ENCODE measurements around the gene POTEH. TPM values are rescaled to one million over a fixed set of nuclear protein-coding genes. Genes with fewer than 3 reads are reported as not detected.
"Not testable (repeated sequence)": the region's sequence is repeated elsewhere in the genome, so short reads cannot be mapped to it uniquely, and the experiment has no call there.

Gene POTEH
- not detected for total RNA-seq
- polyA plus RNA-seq, result not detected
- long read RNA-seq, donor 1, result 0 reads
- long read RNA-seq, donor 2, result 0 reads
- long read RNA-seq, donor 3, result 0 reads

DNA sequence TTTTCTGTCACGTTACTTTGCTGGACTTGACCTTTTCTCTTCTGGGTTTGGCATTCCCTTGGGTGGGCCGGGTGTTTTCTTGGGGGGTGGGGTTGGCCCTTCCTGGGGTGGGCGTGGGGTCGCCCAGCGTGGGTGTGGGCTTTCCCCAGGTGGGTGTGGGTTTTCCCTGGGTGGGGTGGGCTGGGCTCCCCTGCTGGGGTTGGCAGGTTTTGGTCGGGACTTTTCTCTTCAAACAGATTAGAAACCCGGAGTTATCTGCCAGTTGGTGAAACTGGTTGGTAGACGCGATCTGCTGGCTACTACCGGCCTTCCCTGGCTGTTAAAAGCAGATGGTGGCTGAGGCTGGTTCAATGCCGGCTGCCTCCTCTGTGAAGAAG lies at the start of gene POTEH:
TSS of gene POTEH (plus strand) at position 278 of the 377 bp plus-strand sequence. CDS start at position 330, 52 bp downstream.
- ATAC-seq; H3K27me3 ChIP-seq; DNase-seq; H3K9me3 ChIP-seq; intact Hi-C loops (cut with DNase I); H3K4me3 ChIP-seq; H3K4me1 ChIP-seq; H3K36me3 ChIP-seq; H3K27ac ChIP-seq: not testable (repeated sequence)
- WGBS, 2 donors, result 84 to 91% methylated on average over 7 of the region's 11 CpGs

DNA sequence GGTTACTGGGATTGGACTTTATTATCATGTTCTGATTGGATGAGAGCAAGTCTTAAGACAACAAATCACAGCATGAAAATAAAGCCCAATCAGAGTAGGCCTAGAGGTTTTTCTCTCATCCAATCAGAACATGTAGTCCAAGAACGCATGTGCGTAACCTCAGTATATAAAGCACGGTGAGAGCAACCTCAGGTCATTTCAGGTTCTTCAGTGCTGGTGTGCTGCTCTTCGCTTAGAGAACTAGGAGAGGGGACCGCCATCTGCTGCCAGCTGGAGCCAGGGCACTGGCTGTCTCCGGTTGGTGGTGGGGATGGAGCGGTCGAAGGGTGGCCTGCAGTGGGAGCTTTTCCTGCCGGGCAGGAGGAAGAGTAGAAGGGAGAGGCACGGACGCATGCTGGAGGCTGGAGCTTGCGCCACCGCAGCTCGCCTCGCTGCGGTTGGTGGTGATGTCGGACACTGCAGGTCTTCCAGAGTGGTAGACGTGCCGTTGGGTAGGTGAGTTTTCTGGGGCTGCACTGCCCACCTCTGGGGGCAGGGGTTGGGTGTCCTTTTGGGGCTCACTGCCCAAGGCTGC lies 47.5 kb upstream of the POTEH start:
- H3K4me1 ChIP-seq; H3K27ac ChIP-seq; H3K36me3 ChIP-seq; H3K9me3 ChIP-seq; intact Hi-C loops (cut with DNase I); DNase-seq; H3K27me3 ChIP-seq; H3K4me3 ChIP-seq: not testable (repeated sequence)
- WGBS, 2 donors, result 94% methylated on average over 5 of the region's 19 CpGs; no CpG with 5 or more reads in 1 of the 2 donors
- peak in 2 of 8 donors; percentile 17 to 52 for ATAC-seq

DNA sequence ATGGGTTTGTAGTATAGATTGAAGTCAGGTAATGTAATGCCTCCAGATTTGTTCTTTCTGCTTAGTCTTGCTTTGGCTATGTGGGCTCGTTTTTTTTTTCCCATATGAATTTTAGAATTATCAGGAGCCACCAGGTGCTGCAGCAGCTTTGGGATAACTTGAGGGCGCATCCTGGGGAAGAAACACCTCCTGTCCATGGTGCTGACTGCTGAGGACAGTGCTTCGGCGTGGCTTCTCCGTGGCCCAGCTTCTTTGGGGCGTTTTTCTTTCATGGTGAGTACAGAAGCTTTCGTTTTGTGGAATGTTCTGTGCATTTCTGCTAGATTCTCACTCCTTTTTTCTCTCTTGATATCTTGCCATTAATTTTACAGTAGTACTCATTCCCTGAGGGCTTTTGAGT lies 37.9 kb upstream of the POTEH start:
- H3K36me3 ChIP-seq; H3K27me3 ChIP-seq; DNase-seq; H3K4me1 ChIP-seq; H3K27ac ChIP-seq; H3K9me3 ChIP-seq; H3K4me3 ChIP-seq; ATAC-seq; intact Hi-C loops (cut with DNase I): not testable (repeated sequence)
- WGBS, 2 donors, result 47 to 48% methylated on average over 5 to 6 of the region's 7 CpGs

DNA sequence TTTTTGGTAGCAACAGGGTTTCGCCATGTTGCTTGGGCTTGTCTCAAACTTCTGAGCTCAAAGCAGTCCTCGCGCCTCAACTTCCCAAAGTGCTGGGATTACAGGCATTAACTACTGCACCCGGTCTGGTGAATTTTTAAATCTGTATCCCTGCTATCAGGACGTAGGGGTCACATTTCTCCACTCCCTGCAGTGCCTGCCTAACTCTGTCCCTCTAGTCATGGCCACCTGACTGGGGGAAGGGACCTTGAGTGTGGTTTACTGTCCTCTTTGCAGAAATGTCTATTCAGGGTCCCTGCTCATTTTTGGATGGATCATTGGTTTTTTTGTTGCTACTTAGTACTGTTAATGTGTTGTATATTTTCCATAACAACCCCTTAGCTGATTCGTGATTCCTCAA lies 37.1 kb upstream of the POTEH start:
- ATAC-seq; H3K4me3 ChIP-seq; H3K36me3 ChIP-seq; H3K27ac ChIP-seq; H3K27me3 ChIP-seq; H3K9me3 ChIP-seq; H3K4me1 ChIP-seq; intact Hi-C loops (cut with DNase I); DNase-seq: not testable (repeated sequence)
- WGBS, 2 donors, result no CpG with 5 or more reads among the region's 6 CpGs

DNA sequence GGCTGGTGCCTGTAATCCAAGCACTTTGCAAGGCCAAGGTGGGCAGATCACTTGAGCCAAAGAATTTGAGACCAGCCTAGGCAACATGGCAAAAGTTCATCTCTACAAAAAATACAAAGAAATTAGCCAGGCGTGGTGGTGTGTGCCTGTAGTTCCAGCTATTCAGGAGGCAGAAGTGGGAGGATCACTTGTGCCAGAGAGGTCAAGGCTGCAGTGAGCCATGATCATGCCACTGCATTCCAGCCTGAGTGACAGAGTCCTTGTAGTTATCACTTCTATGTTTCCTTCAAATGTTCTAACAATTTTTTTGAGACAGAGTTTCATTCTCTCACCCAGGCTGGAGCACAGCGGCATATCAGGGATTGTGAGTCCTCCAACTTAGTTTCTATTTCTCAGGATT lies 36.6 kb upstream of the POTEH start:
- DNase-seq; H3K4me3 ChIP-seq; H3K4me1 ChIP-seq; H3K36me3 ChIP-seq; intact Hi-C loops (cut with DNase I); H3K9me3 ChIP-seq; H3K27me3 ChIP-seq; H3K27ac ChIP-seq; ATAC-seq: not testable (repeated sequence)
- WGBS, 2 donors, result 60 to 62% methylated on average over 2 of the region's 2 CpGs

DNA sequence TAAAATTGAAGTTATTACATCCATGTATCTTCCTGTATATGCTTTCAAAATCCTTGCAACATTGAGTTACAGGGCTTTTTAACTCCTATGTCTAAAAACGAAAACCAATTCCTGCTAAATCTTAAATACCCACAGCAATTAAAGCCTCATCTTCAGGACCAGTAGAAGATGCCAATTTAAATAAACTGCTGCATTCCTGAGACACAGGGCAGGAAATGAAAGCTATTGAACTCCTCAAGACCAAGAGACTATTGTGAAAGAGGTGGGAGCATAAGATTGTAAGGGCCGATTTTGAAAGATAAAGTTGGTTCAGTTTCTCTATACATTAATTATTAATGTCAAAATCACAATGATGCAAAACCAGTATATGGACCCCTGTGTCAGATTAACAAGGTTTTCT lies 28.7 kb upstream of the POTEH start:
- intact Hi-C loops (cut with DNase I); H3K27me3 ChIP-seq; DNase-seq; H3K36me3 ChIP-seq; H3K4me1 ChIP-seq; H3K9me3 ChIP-seq; H3K4me3 ChIP-seq; H3K27ac ChIP-seq; ATAC-seq: not testable (repeated sequence)
- no CpG with 5 or more reads among the region's 2 CpGs for WGBS, 2 donors

DNA sequence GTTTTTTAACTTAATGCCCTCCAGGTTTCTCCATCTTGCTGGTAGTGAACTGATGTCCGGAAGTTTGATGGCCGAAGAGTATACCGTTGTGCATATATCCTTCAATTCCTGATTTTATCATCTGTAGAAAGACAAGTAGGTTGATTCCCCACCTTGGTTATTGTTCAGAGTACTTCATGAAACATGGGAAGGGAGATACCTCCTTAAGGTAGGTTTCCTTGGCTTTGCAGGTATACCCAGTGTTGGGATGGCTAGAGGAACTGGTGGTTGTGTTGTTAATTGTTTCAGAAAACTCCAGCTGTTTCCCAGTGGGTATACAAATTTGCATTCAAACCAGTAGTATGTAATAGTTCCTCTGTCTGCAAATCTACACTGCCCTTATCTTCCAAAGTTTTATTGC lies 25.1 kb upstream of the POTEH start:
- H3K27ac ChIP-seq; ATAC-seq; H3K27me3 ChIP-seq; intact Hi-C loops (cut with DNase I); H3K4me1 ChIP-seq; DNase-seq; H3K9me3 ChIP-seq; H3K4me3 ChIP-seq; H3K36me3 ChIP-seq: not testable (repeated sequence)
- 100% methylated on average over 1 of the region's 3 CpGs for WGBS, 2 donors

DNA sequence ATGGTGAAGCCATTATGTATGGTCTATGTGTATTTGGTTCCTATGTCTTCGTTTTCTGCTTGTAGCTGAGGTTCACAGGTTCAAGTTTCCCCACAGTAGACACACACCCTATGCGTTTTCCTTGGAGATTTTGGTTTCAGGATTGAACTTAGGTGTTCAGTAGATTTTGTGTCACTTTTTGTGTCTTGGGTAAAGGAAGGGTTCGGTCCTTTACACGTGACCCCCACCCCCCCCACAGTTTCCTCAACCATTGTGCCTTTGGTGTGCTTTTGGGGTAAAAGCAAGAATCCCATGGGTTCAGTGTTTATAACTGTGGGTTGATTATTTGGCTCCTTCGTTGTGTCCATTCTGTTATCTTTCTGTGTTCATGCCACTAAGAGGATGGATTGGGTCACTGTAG lies 24.3 kb upstream of the POTEH start:
- ATAC-seq; H3K4me1 ChIP-seq; H3K4me3 ChIP-seq; H3K27me3 ChIP-seq; H3K36me3 ChIP-seq; H3K9me3 ChIP-seq; DNase-seq; H3K27ac ChIP-seq; intact Hi-C loops (cut with DNase I): not testable (repeated sequence)
- WGBS, 2 donors, result 50 to 51% methylated on average over 5 of the region's 5 CpGs

DNA sequence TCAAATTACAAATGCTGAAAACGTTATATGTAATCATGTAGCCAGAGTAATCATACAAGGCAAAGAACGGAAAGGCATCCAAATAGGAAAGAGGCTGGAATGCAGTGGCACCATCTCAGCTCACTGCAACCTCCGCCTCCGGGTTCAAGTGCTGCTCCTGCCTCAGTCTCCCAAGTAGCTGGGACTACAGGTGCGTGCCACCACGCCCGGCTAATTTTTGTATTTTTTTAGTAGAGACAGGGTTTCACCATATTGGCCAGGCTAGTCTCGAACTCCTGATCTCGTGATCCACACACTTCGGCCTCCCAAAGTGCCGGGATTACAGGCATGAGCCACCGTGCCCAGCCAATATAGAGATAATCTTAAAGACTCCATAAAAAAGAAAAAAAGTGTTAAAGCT lies 20.4 kb upstream of the POTEH start:
- DNase-seq; H3K9me3 ChIP-seq; H3K36me3 ChIP-seq; H3K27me3 ChIP-seq; H3K27ac ChIP-seq; H3K4me3 ChIP-seq; ATAC-seq; H3K4me1 ChIP-seq; intact Hi-C loops (cut with DNase I): not testable (repeated sequence)
- WGBS, 2 donors, result 78 to 89% methylated on average over 7 to 8 of the region's 12 CpGs

DNA sequence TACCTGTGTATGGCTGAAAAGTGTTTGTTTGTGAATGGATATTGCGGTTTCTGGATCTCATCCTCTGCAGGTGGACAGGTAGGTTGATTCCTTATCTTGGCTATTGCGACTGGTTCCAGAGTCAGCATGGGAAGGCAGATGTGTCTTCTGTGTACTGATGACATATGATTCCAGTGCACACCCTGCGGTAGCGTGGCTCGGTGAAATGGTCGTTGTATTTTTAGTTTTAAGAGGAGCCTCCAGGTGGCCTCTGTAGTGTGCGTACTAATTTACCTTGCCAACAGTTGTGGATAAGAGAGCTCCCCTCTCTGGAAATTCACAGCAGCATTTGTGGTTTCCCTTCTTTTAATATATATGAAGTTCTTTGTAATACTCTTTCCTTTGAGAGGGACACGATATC lies 10.1 kb upstream of the POTEH start:
- WGBS, 2 donors, result 87% methylated on average over 6 of the region's 8 CpGs
- H3K9me3 ChIP-seq; H3K4me1 ChIP-seq; H3K27me3 ChIP-seq; DNase-seq; ATAC-seq; H3K4me3 ChIP-seq; intact Hi-C loops (cut with DNase I); H3K36me3 ChIP-seq; H3K27ac ChIP-seq: not testable (repeated sequence)

DNA sequence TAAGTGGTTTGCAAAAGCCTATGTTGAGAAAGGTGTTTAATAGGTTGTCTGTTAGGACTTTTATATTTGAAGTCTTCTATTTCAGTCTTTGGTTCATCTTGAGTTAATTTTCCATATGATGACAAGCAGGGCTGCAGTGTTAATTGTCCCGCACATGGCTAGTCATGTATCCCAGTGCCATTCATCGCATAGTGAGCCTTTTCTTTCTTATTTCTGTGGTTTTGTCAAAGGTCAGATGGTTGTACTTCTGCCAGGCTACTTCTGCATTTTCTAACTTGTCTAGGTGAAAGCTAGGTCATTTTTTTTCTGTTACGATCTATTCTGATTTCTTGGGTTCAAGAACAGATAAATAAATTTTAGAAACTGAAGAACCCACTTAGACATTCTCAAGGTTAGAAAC lies 5.7 kb upstream of the POTEH start:
- H3K36me3 ChIP-seq; intact Hi-C loops (cut with DNase I); DNase-seq; H3K27me3 ChIP-seq; H3K27ac ChIP-seq; H3K4me3 ChIP-seq; ATAC-seq; H3K9me3 ChIP-seq; H3K4me1 ChIP-seq: not testable (repeated sequence)
- 87 to 92% methylated on average over 2 of the region's 3 CpGs for WGBS, 2 donors

DNA sequence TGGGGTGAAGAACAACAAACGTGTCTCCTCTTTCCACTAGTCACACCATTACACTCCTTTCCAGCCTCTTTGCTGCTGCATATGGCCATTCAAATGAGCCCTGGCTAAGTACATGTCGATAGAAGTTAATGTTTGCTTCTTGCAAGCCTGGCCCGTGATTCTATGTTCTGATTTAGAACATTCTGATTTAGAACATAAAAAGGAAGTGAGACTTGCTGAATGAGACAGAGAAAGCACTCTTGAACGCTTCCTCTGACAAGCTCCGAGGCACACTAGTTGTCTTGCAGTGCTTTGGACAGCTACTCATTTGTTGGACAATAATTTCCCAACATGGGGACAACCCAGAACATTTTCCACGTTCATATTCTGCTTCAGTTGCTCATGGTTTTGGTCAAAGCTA lies 5.1 kb upstream of the POTEH start:
- DNase-seq; ATAC-seq; H3K4me1 ChIP-seq; H3K4me3 ChIP-seq; H3K36me3 ChIP-seq; H3K27me3 ChIP-seq; H3K9me3 ChIP-seq; intact Hi-C loops (cut with DNase I); H3K27ac ChIP-seq: not testable (repeated sequence)
- WGBS, 2 donors, result no CpG with 5 or more reads among the region's 6 CpGs
